A673 (cell line): ENCODE results near the gene FKBP5.

Experiments
- EZH2 ChIP-seq: fragments of 200-600 bp; sonication (generic); IDR thresholded peaks from 2 replicates; pipeline ENCODE4 v1.6.1; 2017; ENCODE audit warnings: borderline replicate concordance, low read depth, mild to moderate bottlenecking, mixed read lengths, antibody characterized with exemption, low read length; ENCODE audit not compliant: poor library complexity, severe bottlenecking
- TF ChIP-seq, protein P1 (sequence below): fragments of 300-800, 200-600 bp; sonication (generic); conservative IDR thresholded peaks from 2 replicates; pipeline ENCODE4 v1.5.1; 2017; ENCODE audit warnings: low read depth, mild to moderate bottlenecking, antibody characterized with exemption, low read length, moderate library complexity, mixed read lengths

DNA sequence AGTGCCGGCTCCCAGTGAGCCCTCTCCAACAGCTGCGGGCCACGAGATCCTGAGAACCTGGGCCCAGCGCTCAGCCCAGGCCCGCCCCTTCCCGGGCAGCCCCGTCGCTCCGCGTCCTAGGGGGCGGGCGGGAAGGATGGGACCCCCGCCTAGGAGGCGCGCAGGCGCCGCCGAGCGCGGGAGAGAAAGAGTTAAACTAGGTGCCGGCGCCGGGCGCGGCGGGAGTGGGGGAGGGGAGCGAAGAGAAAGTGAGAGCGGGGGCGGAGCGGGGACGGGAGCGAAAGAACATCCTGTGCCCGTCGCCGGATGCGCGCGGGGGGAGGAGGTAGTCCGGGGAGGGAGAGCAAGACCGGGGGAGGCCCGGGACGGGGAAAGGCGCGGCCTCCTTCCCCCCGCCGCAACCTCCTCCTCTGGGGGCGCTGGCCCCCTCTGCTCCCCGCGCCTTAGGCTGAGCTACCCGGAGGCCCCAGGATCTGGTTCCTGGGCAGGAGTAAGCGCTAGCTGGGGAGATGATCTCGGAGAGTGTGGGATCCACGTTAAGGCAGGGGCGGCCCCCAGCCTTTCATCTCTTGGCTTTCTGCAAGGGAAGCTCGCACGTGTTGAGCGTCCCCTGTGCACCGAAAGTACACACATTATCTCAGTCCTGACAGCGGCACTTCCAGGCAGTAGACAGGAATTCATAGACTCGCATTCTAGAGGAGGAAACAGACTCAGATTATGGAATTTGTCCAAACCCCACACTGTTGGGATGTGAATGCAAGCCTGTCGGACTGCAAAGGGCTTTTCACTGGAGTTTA is 43.2 kb upstream of the FKBP5 start:
- TF ChIP-seq, protein P1, sequence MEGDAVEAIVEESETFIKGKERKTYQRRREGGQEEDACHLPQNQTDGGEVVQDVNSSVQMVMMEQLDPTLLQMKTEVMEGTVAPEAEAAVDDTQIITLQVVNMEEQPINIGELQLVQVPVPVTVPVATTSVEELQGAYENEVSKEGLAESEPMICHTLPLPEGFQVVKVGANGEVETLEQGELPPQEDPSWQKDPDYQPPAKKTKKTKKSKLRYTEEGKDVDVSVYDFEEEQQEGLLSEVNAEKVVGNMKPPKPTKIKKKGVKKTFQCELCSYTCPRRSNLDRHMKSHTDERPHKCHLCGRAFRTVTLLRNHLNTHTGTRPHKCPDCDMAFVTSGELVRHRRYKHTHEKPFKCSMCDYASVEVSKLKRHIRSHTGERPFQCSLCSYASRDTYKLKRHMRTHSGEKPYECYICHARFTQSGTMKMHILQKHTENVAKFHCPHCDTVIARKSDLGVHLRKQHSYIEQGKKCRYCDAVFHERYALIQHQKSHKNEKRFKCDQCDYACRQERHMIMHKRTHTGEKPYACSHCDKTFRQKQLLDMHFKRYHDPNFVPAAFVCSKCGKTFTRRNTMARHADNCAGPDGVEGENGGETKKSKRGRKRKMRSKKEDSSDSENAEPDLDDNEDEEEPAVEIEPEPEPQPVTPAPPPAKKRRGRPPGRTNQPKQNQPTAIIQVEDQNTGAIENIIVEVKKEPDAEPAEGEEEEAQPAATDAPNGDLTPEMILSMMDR, result 0 out of 2 replicates have a peak, but pooled peaks have one; percentile 14
- TF ChIP-seq EZH2, result no peak
